Measurements from ENCODE around the gene LRRC45.

LRRC45 gene

DNA sequence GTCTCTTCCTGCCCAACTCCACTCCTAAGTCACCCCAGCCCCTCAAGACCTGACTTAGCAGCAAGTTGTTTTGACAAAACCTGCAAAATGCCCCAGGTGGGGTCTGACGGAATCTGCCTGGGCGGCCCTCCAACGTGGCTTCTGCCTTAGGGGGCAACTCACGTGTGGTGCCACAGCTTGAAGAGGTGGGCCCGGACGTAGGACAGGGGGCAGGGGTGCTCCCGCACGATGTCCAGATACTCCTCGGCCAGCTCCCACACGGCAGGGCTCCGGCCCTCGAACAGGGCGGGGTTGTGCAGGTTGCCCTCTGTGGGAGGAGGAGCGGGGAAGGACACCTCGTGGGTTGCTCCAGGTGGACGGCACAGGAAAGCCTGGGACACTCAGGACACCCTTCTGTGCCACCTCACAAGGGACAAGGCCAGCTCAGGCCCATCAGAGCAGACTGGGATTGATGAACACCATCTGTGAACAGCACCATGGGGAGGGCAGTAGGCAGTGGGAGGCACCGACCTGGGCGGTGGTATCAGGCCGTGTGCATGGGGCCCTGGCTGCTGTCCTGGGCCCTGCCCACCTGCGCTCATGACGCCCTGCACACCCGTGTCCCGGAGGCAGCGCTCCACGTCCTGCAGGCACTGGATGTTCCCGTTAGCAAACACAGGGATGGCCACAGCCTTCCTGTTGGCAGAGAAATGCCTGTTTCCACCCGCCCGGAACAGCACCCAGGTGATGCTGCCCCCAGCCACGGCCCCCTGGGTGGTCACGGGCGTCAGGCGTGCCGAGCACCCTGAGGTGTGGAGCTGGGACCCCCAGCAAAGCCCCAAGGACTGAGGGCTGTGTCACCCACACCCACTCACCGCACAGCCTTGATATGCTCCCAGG, 38.2 kb downstream of the LRRC45 start (continued):
- TF ChIP-seq, protein P1, sequence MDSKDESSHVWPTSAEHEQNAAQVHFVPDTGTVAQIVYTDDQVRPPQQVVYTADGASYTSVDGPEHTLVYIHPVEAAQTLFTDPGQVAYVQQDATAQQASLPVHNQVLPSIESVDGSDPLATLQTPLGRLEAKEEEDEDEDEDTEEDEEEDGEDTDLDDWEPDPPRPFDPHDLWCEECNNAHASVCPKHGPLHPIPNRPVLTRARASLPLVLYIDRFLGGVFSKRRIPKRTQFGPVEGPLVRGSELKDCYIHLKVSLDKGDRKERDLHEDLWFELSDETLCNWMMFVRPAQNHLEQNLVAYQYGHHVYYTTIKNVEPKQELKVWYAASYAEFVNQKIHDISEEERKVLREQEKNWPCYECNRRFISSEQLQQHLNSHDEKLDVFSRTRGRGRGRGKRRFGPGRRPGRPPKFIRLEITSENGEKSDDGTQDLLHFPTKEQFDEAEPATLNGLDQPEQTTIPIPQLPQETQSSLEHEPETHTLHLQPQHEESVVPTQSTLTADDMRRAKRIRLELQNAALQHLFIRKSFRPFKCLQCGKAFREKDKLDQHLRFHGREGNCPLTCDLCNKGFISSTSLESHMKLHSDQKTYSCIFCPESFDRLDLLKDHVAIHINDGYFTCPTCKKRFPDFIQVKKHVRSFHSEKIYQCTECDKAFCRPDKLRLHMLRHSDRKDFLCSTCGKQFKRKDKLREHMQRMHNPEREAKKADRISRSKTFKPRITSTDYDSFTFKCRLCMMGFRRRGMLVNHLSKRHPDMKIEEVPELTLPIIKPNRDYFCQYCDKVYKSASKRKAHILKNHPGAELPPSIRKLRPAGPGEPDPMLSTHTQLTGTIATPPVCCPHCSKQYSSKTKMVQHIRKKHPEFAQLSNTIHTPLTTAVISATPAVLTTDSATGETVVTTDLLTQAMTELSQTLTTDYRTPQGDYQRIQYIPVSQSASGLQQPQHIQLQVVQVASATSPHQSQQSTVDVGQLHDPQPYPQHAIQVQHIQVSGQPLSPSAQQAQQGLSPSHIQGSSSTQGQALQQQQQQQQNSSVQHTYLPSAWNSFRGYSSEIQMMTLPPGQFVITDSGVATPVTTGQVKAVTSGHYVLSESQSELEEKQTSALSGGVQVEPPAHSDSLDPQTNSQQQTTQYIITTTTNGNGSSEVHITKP (tag by site-specific recombination; IDR thresholded peaks at IDR 0.05) = no peak
- TF ChIP-seq ZNF514 (tag by site-specific recombination; IDR thresholded peaks at IDR 0.05) (no peak), ZNF600 (tag by site-specific recombination; IDR thresholded peaks at IDR 0.05) (peak; percentile 97), ZIC2 (tag by site-specific recombination; IDR thresholded peaks at IDR 0.05) (no peak)
- TF ChIP-seq, protein P2, sequence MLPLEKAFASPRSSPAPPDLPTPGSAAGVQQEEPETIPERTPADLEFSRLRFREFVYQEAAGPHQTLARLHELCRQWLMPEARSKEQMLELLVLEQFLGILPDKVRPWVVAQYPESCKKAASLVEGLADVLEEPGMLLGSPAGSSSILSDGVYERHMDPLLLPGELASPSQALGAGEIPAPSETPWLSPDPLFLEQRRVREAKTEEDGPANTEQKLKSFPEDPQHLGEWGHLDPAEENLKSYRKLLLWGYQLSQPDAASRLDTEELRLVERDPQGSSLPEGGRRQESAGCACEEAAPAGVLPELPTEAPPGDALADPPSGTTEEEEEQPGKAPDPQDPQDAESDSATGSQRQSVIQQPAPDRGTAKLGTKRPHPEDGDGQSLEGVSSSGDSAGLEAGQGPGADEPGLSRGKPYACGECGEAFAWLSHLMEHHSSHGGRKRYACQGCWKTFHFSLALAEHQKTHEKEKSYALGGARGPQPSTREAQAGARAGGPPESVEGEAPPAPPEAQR (tag by site-specific recombination; IDR thresholded peaks at IDR 0.05) = no peak

DNA sequence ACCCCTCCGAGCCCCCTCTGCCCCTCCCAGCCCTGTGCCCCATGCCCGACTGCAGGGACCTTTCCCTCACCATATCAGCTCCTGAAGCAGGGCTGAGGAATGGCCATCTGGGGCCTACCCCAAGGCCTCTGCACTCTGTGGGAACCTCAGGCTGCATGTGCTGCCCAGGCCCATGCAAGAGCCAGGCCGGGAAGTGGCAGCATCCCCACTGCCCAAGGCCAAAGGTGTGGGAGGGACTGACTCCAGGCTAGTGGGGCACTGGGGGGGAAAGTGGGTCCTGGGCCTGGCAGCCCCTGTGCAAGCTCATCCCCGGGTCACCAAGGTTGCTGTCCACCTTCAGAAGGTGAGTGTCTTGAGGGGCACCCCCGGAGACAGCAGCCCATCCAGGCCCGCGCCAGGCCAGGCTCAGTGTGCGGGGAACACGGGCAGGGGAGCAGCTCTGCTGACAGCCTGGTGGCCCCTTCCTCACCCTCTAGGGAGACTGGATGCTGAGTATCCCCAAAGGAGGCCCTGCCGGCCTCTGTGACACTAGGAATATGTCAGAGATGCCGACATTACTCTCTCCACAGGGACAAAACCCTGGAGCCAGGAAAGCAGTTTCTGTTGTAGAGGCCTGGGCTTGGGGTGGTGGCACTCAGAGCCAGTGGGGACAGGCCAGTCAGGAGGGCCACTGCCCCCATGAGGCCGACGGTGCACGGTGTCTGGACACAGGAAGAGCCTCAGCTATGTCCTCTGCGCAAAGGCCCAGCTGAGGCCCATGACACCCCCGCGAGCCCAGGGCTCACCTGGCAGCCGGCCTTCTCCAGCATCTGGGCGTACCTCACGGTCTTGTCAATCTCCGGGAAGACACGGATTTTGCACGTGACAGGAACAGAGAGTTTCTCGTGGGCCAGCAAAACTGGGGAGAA, 39.2 kb downstream of the LRRC45 start:
- POLR2A ChIA-PET = interaction anchor here (0.6 to 14.2 kb wide), 7 partner anchors 10 to 92 kb away, joined by 3 to 96 read pairs (median 4); partner anchors contain the start of genes CENPX, DCXR, LRRC45 and RAC3
- TF ChIP-seq ZNF138 (tag by site-specific recombination; IDR thresholded peaks at IDR 0.05; ENCODE audit: borderline replicate concordance) (no peak), ZNF146 (tag by site-specific recombination; IDR thresholded peaks at IDR 0.05) (no peak), KLF9 (tag by site-specific recombination; IDR thresholded peaks at IDR 0.05; ENCODE audit: low read depth) (no peak), ZNF560 (tag by site-specific recombination; IDR thresholded peaks at IDR 0.05; ENCODE audit: borderline replicate concordance) (no peak), ZNF792 (tag by site-specific recombination; IDR thresholded peaks at IDR 0.05) (no peak), ZNF433 (tag by site-specific recombination; IDR thresholded peaks at IDR 0.05; ENCODE audit: low read depth) (no peak)
- CTCF ChIA-PET = interaction anchor here (0.8 kb wide), 1 partner anchor 32 kb away, joined by 3 read pairs; no protein-coding TSS in a partner anchor
- Histone ChIP-seq H3K27ac (ENCODE audit: extremely low read depth, low read depth, low read length) (no peak overlapping the region), H3K4me1 (ENCODE audit: control insufficient read depth, insufficient read depth, low read length) (peaks cover 7% of the 10 kb centered on the region; the same call in 1 of the 2 replicates), H3K9me3 (ENCODE audit: control insufficient read depth, insufficient read depth, low read depth, low read length) (no peaks in the 10 kb centered on the region), H3K4me3 (ENCODE audit: low read depth, low read length) (no peak overlapping the region), H3K36me3 (ENCODE audit: control insufficient read depth in 2 of 2, insufficient read depth in 1 of 2, low read length in 2 of 2) (peaks cover 3 to 73% of the 10 kb centered on the region in 2 experiments; a peak in 1 of 3 replicates)

DNA sequence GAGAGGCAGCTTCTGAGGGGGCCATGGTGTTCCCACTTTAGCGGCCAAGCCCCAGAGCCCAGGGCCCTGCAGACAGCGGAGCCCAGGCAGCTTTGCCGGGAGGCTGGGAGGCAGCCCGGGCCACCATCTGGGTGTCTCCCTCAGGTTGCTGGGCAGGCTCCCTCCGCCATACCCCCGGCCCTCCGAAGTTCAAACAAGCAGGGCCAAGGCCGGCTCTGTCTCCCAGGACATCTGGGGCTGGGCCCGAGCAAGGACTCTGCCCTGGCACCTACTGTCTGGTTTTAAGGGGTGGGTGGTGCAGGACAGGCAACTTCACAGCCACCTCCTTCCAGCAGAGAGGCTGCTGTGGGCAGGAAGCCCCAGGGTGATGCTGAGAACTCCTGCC, 39.9 kb downstream of the LRRC45 start:
- H3K9me3 ChIP-seq (ENCODE audit: control insufficient read depth, insufficient read depth, low read depth, low read length) = no peaks in the 10 kb centered on the region
- H3K27ac ChIP-seq (ENCODE audit: extremely low read depth, low read depth, low read length) = no peak overlapping the region
- TF ChIP-seq ZNF335 (tag by site-specific recombination; conservative IDR thresholded peaks at IDR 0.05) (peak; percentile 56), IKZF3 (tag by site-specific recombination; IDR thresholded peaks at IDR 0.05) (no peak), ZNF404 (tag by site-specific recombination; IDR thresholded peaks at IDR 0.05) (no peak)
- H3K4me1 ChIP-seq (ENCODE audit: control insufficient read depth, insufficient read depth, low read length) = peaks cover 7% of the 10 kb centered on the region; the same call in 1 of the 2 replicates
- peaks cover 3 to 67% of the 10 kb centered on the region in 2 experiments; a peak in 1 of 3 replicates for H3K36me3 ChIP-seq (ENCODE audit: control insufficient read depth in 2 of 2, insufficient read depth in 1 of 2, low read length in 2 of 2)
- ChIA-PET POLR2A (interaction anchor here (1.2 to 14.2 kb wide), 3 partner anchors 25 to 33 kb away, joined by 3 to 96 read pairs (median 4); partner anchors contain the start of gene DCXR), CTCF (interaction anchor here (0.8 kb wide), 1 partner anchor 32 kb away, joined by 3 read pairs; no protein-coding TSS in a partner anchor)
- H3K4me3 ChIP-seq (ENCODE audit: low read depth, low read length) = no peak overlapping the region

Data from HEK293 (cell line).